NCI-H460 (cell line): ENCODE results near the gene PLAC9. TPM values are rescaled to one million over a fixed set of nuclear protein-coding genes. Genes with fewer than 3 reads are reported as not detected.

Source experiments
- DNase-seq: peaks from one replicate; pipeline ENCODE4 v3.0.0-alpha.2; 2016; ENCODE audit warnings: low read depth; ENCODE audit errors: extremely low read depth
- total RNA-seq: library from RNA; depleted of rRNA; stranded (reverse); fragments of >200 nt; shearing (Covaris generic); gene quantifications from 2 replicates; pipeline ENCODE4 v1.2.3, GENCODE V29; 2014; rRNA removed

The PLAC9 gene
- total RNA-seq, 1 experiment from 2014 or later = not detected

DNA sequence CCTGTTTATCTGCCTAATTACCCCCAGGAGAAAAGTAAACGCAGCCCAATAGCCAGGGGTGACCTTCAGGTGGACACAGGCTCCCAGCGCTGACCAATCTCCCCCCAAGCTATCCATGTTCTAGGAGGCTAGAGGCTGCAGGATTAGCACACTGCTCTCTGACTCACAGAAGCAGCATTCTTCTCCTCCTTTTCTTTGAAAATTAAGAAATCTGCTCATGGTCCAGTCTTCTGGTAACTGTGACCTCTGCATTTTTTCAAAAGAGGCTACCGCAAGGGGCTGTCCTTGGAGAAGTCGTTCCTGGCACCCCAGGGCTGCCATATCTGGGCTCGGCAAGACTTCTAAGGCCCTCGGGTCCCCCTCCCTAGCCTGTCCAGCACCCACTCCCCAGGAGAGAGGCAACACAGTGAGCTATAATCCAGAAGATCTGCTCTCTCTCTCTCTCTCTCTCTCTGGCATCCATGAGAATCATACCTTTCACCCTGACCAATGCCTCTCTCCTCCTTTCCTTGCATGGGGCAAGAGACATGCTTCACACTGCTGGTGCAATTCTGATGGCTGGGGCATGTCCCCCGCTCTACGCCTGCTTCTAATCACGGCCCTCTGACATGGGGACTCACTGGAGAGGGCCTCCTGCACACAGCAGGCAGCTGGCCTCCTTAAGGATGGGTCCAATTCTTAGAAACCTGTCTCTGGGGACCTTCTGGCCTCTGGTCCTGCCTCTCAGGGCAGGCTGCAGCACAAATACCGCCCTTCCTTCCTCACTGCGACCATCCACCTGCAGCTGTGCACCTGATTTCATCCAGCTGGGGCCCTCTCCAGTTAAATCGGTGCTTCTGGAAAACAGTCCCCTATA is 45.5 kb downstream of the PLAC9 start:
- no peak for DNase-seq

DNA sequence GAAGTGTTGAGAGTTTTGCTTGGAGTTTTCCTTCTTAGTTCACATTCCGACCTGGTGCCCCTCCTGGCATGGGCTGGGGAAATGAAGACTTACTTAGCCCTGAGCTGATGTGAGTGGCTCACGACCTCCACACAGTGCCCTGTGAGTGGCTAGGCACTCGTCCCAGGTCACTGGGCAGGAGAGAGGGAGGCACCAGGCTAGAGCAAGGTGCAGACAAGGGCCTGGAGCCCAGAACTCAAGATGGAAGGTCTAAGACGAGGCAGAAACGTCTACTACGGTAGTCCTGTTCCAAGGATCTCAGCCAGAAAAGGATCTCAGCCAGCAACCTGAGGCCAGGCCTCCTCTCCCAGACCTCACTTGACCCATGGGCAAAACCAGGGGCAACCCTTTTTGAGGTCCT is 50.5 kb downstream of the PLAC9 start:
- DNase-seq = no peak

DNA sequence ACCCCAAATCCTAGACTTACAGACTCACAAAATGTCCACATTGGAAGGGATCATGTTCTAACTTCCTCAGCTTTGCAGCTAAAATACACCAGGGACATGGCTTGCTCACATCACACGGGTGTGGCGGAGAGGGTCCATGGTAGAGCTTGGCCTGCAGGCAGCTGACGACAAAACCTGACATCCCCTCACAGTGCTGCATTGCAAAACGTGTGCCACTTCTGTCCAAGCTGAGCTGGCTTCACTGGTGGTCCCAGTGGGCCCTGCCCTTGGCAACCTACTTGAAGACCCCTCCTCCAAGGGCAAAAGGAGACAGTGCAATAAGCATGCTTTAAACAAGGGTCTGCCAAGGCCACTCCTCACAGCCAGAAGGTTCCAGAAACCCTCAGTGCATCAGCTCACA is 50.9 kb downstream of the PLAC9 start:
- DNase-seq = no peak

GRCh38 chr10:80184291-80184690 is 51.8 kb downstream of the PLAC9 start:
- DNase-seq = no peak

- DNase-seq = no peak
Observed at GRCh38 chr10:80185578-80186299, 53.2 kb downstream of the PLAC9 start.

- no peak for DNase-seq
Observed at GRCh38 chr10:80186364-80187012, 54.0 kb downstream of the PLAC9 start.

GRCh38 chr10:80187060-80187459 is 54.5 kb downstream of the PLAC9 start:
- DNase-seq = no peak

DNA sequence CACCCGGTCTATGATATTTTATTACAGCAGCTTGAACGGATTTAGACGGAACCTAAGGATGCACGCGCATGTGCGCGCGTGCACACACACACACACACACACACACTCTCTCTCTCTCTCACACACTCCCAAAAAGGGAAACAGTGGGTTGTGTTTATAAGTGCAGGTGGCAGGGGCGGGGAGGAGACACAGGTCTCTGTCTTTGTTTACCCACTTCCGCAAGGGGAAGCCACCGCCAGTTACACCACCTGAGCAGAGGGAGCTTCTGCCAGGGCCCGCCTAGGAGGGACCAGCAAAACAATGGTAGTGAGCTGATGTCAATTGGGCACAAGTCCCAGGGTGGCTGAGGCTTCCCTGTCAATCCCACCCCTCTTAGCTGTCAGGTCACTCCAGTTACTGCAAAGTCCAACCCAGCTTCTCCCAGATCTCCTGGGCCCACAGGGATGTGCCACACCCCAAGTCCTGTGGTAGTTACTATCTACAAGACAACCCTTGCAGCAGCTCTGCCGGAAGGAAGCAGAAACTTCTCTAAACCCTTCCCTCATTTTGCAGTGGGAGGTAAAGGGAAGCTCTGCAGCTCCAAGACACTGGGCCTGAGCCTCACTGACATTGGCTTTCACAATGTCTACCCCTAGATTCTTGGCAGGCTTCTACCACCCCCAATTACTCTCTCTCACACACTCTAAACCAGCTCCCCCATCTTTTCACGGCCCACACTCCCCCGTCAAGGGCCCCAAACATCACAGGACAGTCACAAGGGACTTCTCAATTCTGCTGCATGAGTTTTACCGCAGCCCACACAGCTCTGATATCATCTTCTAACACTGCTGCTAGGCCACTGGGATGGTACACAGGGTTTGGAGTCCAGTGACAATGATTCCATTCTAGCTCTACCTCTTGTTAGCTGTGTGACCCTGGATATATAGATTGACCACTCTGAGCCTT is 55.2 kb downstream of the PLAC9 start:
- DNase-seq = no peak

DNA sequence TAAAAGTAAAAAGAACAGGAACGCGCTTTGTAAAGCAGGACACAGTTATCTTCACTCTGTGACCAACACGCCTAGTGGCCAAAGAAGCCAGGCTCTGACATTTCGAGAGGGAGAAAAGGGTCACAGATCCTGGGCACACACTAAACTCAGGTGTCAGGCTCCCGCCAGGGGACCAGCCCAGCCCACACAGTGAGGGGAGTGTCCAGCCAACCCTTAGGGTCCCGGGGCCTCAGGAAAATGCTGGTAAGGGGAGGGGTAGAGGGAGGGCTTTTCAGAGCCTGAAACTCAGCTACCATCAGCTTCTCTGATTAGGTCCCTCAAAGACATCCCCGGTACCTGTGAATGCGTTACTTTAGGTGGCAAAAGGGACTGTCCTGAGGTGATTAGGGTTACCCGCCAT is 56.2 kb downstream of the PLAC9 start:
- DNase-seq = no peak

DNA sequence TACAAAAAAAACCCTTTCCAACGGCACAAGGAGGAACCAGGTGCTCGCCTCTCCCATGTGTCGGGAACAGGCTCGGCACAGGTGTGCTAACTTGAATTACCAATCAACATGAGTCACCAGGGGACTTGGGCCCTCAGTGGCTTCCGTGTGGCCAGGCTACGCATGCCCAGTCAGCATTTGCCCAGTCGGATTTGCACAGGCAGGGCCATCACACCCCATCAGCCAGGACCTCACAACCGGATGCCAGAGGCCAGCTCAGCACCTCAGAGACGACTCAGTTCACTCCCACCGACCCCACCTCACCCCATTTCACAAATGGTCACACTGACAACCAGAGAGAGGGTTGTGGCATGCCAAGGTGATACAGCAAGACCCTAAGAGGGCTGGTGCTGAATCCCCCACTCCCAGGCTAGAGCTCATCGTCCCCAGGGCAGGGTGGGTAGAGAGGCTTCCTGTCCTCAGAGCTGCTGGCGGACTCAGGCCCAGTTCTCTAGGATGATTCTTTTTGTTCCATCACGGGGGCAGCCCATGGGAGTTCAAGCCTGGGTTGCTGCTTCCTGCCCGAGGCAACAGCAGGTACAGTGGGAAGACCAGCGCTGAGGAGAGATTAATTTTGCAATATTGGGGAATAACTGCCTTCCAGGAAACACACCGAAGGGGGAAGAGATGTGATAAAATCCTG is 59.2 kb downstream of the PLAC9 start:
- DNase-seq = no peak

DNA sequence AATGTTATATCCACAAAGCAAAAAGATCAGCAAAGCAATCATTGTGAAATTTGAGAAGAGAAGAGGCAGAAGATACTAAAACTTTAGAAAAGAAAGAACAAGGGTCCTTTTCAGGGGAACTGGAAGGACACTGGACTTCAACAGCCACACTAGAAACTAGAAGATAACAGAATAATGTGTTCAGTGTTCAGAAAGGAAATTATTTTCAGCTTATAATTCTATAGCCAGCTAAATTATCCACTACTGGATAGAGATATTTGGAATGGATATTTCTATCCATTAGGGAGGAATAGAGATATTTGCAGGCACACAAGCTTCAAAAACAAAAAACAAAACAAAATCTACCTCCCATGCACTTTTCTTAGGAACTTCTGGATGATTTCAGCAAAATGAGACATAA is 60.0 kb downstream of the PLAC9 start:
- no peak for DNase-seq

DNA sequence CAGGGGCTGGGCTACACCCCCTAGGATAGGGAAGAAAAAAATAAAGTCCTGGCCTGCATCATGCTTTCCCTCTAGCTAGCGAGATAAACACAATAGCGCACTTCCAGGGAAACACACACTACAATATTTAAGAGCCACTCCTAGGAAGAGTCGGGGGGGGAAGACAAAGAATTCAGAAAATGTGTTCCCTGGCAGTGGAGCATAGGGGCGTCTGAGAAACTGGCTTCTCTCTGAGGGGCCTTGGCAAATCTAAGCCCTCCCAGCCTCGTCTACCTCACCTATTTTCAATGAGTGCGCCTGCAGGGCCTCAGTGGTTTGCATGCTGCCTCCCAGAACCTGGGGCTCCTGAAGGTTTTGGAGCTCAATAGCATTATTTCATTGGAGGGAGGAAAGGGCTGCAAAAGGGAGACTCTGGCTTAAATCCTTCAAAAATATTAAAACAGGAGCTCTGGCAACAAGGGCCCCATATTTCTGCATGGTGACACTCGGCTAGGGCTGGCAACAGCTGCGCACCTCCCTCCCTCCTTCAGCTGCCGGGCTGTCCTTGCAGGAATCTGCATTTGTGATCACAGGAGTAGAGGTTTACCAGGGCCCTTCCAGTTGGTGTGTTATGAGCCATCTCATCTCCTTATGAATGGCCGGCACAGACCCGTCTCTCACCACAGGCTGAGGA is 62.0 kb downstream of the PLAC9 start:
- DNase-seq = no peak

Other genes with a start within 250 kb of the PLAC9 start
- not detected in 2 replicates for gene SFTPD, start 183.6 kb upstream of the PLAC9 start, total RNA-seq
- gene TMEM254, start 54.1 kb upstream of the PLAC9 start, total RNA-seq = 31.6 and 41.9 TPM in 2 replicates
- 66.1 and 73.2 TPM in 2 replicates for gene ANXA11, start 72.8 kb downstream of the PLAC9 start, total RNA-seq
- gene MAT1A, start 156.9 kb downstream of the PLAC9 start, total RNA-seq = 0.02 and 0.61 TPM in 2 replicates
- not detected in 2 replicates for gene DYDC1, start 224.0 kb downstream of the PLAC9 start, total RNA-seq
- gene DYDC2, start 224.1 kb downstream of the PLAC9 start, total RNA-seq = not detected in 2 replicates